HCT116 (cell line): ENCODE results near the gene ZNF492. TPM values are rescaled to one million over a fixed set of nuclear protein-coding genes. Genes with fewer than 3 reads are reported as not detected.

Source experiments
- ATAC-seq: fragments of 200-7000 bp; cut with Tn5 transposase; 2 replicates; pipeline ENCODE4 v1.9.1; 2020; ENCODE audit warnings: mild to moderate bottlenecking, moderate library complexity
- BruUV-seq: library from RNA; stranded (reverse); fragments of 400-500 nt; replicated peaks from 2 replicates; lab custom pipeline; 2021; lab: Mats Ljungman, UMichigan
- CTCF ChIA-PET: fragments of 300-600 bp; sonication (Branson Sonifier 250); formaldehyde crosslinking; loops from one replicate; lab custom pipeline; 2021; ENCODE audit warnings: antibody characterized with exemption; lab: Charles Lee
- POLR2A ChIA-PET: fragments of 300-600, 350-600 bp; sonication (Branson Sonifier 250); formaldehyde crosslinking; loops from one replicate; lab custom pipeline; 2021; ENCODE audit warnings: antibody characterized with exemption; lab: Charles Lee
- RAD21 ChIA-PET, 2 experiments: fragments of 300-600 bp; sonication (Branson Sonifier 250); formaldehyde crosslinking; loops; one replicate each; lab custom pipeline; 2023; ENCODE audit warnings: low total read pairs in 2 of 2; ENCODE audit not compliant: uncharacterized antibody in 2 of 2, unreplicated experiment in 2 of 2, low non-redundant PET in 1 of 2; lab: Charles Lee
- DNase-seq: peaks from one replicate; pipeline ENCODE4 v3.0.0-alpha.2; 2010; ENCODE audit warnings: low read depth, low spot score
- H2AFZ ChIP-seq: fragments of 200-600 bp; shearing (Covaris generic), sonication (generic); 2 replicates; pipeline ENCODE4 v1.6.1; 2017; ENCODE audit warnings: low read depth, mixed run types, mixed read lengths, antibody characterized with exemption, low read length; ENCODE audit not compliant: poor library complexity, severe bottlenecking
- H3K27ac ChIP-seq: 2 replicates; pipeline ENCODE4 v1.5.1; 2012; ENCODE audit warnings: low read depth, low read length
- H3K27me3 ChIP-seq: fragments of 200-600 bp; sonication (generic); 2 replicates; pipeline ENCODE4 v1.6.1; 2016; ENCODE audit warnings: mixed run types, low read length, mixed read lengths; ENCODE audit not compliant: insufficient read depth
- H3K36me3 ChIP-seq, 2 experiments: fragments of 200-500 bp in 1 of 2; fragments of 200-600 bp in 1 of 2; sonication (Bioruptor generic) in 1 of 2; sonication (generic) in 1 of 2; 2 replicates each; pipeline versions ENCODE4 v1.5.1 to v1.6.1; 2014 to 2016; ENCODE audit warnings: low read length in 2 of 2, inconsistent platforms in 1 of 2, mixed read lengths in 1 of 2, mixed run types in 1 of 2; ENCODE audit not compliant: insufficient read depth in 2 of 2, control insufficient read depth in 1 of 2
- H3K4me1 ChIP-seq, 2 experiments: fragments of 200-600 bp in 1 of 2; sonication (generic) in 1 of 2; 2 replicates each; pipeline versions ENCODE4 v1.5.1 to v1.6.1; 2012 to 2017; ENCODE audit warnings: low read length in 2 of 2, inconsistent platforms in 1 of 2, mild to moderate bottlenecking in 1 of 2, mixed read lengths in 1 of 2, mixed run types in 1 of 2, moderate library complexity in 1 of 2; ENCODE audit not compliant: insufficient read depth in 2 of 2, control insufficient read depth in 1 of 2
- H3K4me2 ChIP-seq: fragments of 200-600 bp; sonication (generic); 2 replicates; pipeline ENCODE4 v1.6.1; 2017; ENCODE audit warnings: mixed run types, low read length, mixed read lengths
- H3K4me3 ChIP-seq, 2 experiments: fragments of 200-600 bp in 1 of 2; sonication (generic) in 1 of 2; replicated peaks in 1 of 2; 2 replicates each; pipeline ENCODE4 v1.5.1; 2011 to 2016; ENCODE audit warnings: low read length in 2 of 2, control low read depth in 1 of 2, low read depth in 1 of 2, mild to moderate bottlenecking in 1 of 2, mixed read lengths in 1 of 2, mixed run types in 1 of 2
- H3K79me2 ChIP-seq: fragments of 200-600 bp; sonication (generic); 2 replicates; pipeline ENCODE4 v1.6.1; 2017; ENCODE audit warnings: mild to moderate bottlenecking, mixed run types, low read length, moderate library complexity, mixed read lengths; ENCODE audit not compliant: insufficient read depth
- H3K9ac ChIP-seq: fragments of 200-600 bp; sonication (generic); 2 replicates; pipeline ENCODE4 v1.6.1; 2016; ENCODE audit warnings: low read length, mixed read lengths
- H3K9me2 ChIP-seq: fragments of 200-600 bp; sonication (generic), shearing (Covaris generic); 2 replicates; pipeline ENCODE4 v1.6.1; 2017; ENCODE audit warnings: mixed run types, mild to moderate bottlenecking, moderate library complexity; ENCODE audit not compliant: insufficient read depth
- H3K9me3 ChIP-seq, 2 experiments: fragments of 200-500 bp in 1 of 2; fragments of 200-600 bp in 1 of 2; sonication (Bioruptor generic) in 1 of 2; sonication (generic) in 1 of 2; 2 replicates each; pipeline ENCODE4 v1.6.1; 2014 to 2017; ENCODE audit warnings: low read length in 2 of 2, mixed read lengths in 2 of 2, inconsistent platforms in 1 of 2, low read depth in 1 of 2, mild to moderate bottlenecking in 1 of 2, mixed run types in 1 of 2, moderate library complexity in 1 of 2; ENCODE audit not compliant: control insufficient read depth in 1 of 2, insufficient read depth in 1 of 2
- H4K20me1 ChIP-seq: fragments of 200-600 bp; sonication (generic), shearing (Covaris generic); 2 replicates; pipeline ENCODE4 v1.6.1; 2017; ENCODE audit warnings: mixed run types, mild to moderate bottlenecking, moderate library complexity; ENCODE audit not compliant: insufficient read depth
- ATF3 ChIP-seq: IDR thresholded peaks from 2 replicates; pipeline ENCODE4 v1.6.1; 2012
- CBX3 ChIP-seq: IDR thresholded peaks from 2 replicates; pipeline ENCODE4 v1.6.1; 2012; ENCODE audit warnings: low read depth
- CEBPB ChIP-seq: IDR thresholded peaks from 2 replicates; pipeline ENCODE4 v1.6.1; 2012; ENCODE audit warnings: low read depth
- CTCF ChIP-seq, 3 experiments: fragments of 200-600 bp in 1 of 3; sonication (generic) in 1 of 3; IDR thresholded peaks in 2 of 3; conservative IDR thresholded peaks in 1 of 3; 2 replicates each; pipeline ENCODE4 v1.5.1; 2012 to 2017; ENCODE audit warnings: low read depth in 2 of 3, low read length in 2 of 3, antibody characterized with exemption in 1 of 3, borderline replicate concordance in 1 of 3, control low read depth in 1 of 3, mild to moderate bottlenecking in 1 of 3, mixed read lengths in 1 of 3, mixed run types in 1 of 3, moderate library complexity in 1 of 3; ENCODE audit not compliant: insufficient read depth in 1 of 3
- EGR1 ChIP-seq: IDR thresholded peaks from 2 replicates; pipeline ENCODE4 v1.6.1; 2012; ENCODE audit warnings: low read depth
- ELF1 ChIP-seq: IDR thresholded peaks from 2 replicates; pipeline ENCODE4 v1.6.1; 2012; ENCODE audit warnings: low read depth, borderline replicate concordance
- FOSL1 ChIP-seq: IDR thresholded peaks from 2 replicates; pipeline ENCODE4 v1.6.1; 2012; ENCODE audit warnings: low read depth
- JUND ChIP-seq: IDR thresholded peaks from 2 replicates; pipeline ENCODE4 v1.6.1; 2012
- POLR2AphosphoS5 ChIP-seq: IDR thresholded peaks from 2 replicates; pipeline ENCODE4 v1.6.1; 2011; ENCODE audit warnings: mild to moderate bottlenecking, low read depth, low read length, moderate library complexity
- RAD21 ChIP-seq: IDR thresholded peaks from 2 replicates; pipeline ENCODE4 v1.6.1; 2012; ENCODE audit warnings: low read depth, mild to moderate bottlenecking
- REST ChIP-seq: IDR thresholded peaks from 2 replicates; pipeline ENCODE4 v1.6.1; 2012; ENCODE audit warnings: low read depth
- SIN3A ChIP-seq: IDR thresholded peaks from 2 replicates; pipeline ENCODE4 v1.6.1; 2012; ENCODE audit warnings: low read depth
- SP1 ChIP-seq: IDR thresholded peaks from 2 replicates; pipeline ENCODE4 v1.6.1; 2012; ENCODE audit warnings: low read depth
- SRF ChIP-seq: IDR thresholded peaks from 2 replicates; pipeline ENCODE4 v1.6.1; 2012; ENCODE audit warnings: low read depth
- TCF7L2 ChIP-seq: IDR thresholded peaks from 2 replicates; pipeline ENCODE4 v1.7.0; 2011; ENCODE audit warnings: borderline replicate concordance, inconsistent platforms; ENCODE audit not compliant: insufficient read depth, insufficient read length; ENCODE audit errors: extremely low read depth
- ZBTB33 ChIP-seq: IDR thresholded peaks from 2 replicates; pipeline ENCODE4 v1.6.1; 2011; ENCODE audit warnings: mild to moderate bottlenecking, low read length, moderate library complexity; ENCODE audit not compliant: insufficient replicate concordance; ENCODE audit errors: extremely low read depth
- ZFX ChIP-seq: fragments of 450-650 bp; IDR thresholded peaks from 2 replicates; pipeline ENCODE4 v1.6.1; 2017
- ZNF274 ChIP-seq: fragments of 200-500 bp; sonication (Bioruptor generic); IDR thresholded peaks from 2 replicates; pipeline ENCODE4 v1.6.1; 2014; ENCODE audit warnings: mild to moderate bottlenecking, low read depth, low read length, inconsistent platforms
- intact Hi-C: fragments of 100-400 bp; cut with micrococcal nuclease; formaldehyde crosslinking; loops from 2 replicates; pipeline ENCODE4 v1.10.0; 2022
- total RNA-seq: library from RNA; stranded (reverse); gene quantifications from one replicate; pipeline ENCODE4 v1.2.1, GENCODE V29; 2021; ENCODE audit not compliant: unreplicated experiment

Gene ZNF492
- total RNA-seq, 1 experiment from 2014 or later, result not detected

GRCh38 chr19:22609630-22610029 lies 24.5 kb upstream of the ZNF492 start:
- no TSS peak for BruUV-seq

More at GRCh38 chr19:22609630-22610029, 24.5 kb upstream of the ZNF492 start:
- Histone ChIP-seq H3K79me2 (no peaks in the 10 kb centered on the region), H4K20me1 (no peaks in the 10 kb centered on the region), H2AFZ (no peak overlapping the region), H3K9me3 (peaks cover 9 to 14% of the 10 kb centered on the region in 2 experiments; a peak in 2 of 4 replicates), H3K4me3 (no peak overlapping the region), H3K9me2 (no peaks in the 10 kb centered on the region), H3K9ac (no peak overlapping the region), H3K4me2 (no peak overlapping the region), H3K4me1 (no peaks in the 10 kb centered on the region), H3K27me3 (no peaks in the 10 kb centered on the region)
- intact Hi-C loops, result no loop called here
- ChIA-PET CTCF (no interaction called here), RAD21 (no interaction called here), POLR2A (no interaction called here)
- no peak for ATAC-seq
- no peak for DNase-seq
- no peak for TF ChIP-seq RAD21
- TF ChIP-seq POLR2AphosphoS5, result no peak
- no peak for TF ChIP-seq TCF7L2
- no peak for TF ChIP-seq REST
- no peak for TF ChIP-seq SIN3A
- no peak for TF ChIP-seq ZNF274
- TF ChIP-seq CTCF (IDR thresholded peaks at IDR 0.05 in 2 of 3, conservative IDR thresholded peaks at IDR 0.05 in 1 of 3; ENCODE audit: borderline replicate concordance in 1 of 3, insufficient read depth in 1 of 3, low read depth in 2 of 3, low read length in 2 of 3), result no peak
- TF ChIP-seq CBX3, result no peak
- no peak for TF ChIP-seq ZBTB33
- TF ChIP-seq ZFX, result no peak
- no peak for TF ChIP-seq FOSL1
- TF ChIP-seq CEBPB, result no peak
- no peak for TF ChIP-seq ELF1
- no peak for TF ChIP-seq EGR1
- TF ChIP-seq JUND, result no peak
- TF ChIP-seq ATF3, result no peak
- no peak for TF ChIP-seq SRF
- no peak for TF ChIP-seq SP1
- TF ChIP-seq, all 23 proteins: peak for 0
- Histone ChIP-seq H3K27ac (no peak overlapping the region), H3K36me3 (no peaks in the 10 kb centered on the region)
